ENCODE results near the gene MIS18A. TPM values are rescaled to one million over a fixed set of nuclear protein-coding genes. Genes with fewer than 3 reads are reported as not detected.

The MIS18A gene
- total RNA-seq, 1 experiment from 2014 or later, result 10.9 TPM

- DNase-seq, result no peak
- Mint-ChIP-seq H3K9me3 (ENCODE audit: low read depth, unreplicated experiment) (no peaks in the 10 kb centered on the region), H3K4me1 (ENCODE audit: low read depth, unreplicated experiment) (no peaks in the 10 kb centered on the region), H3K4me3 (ENCODE audit: low read depth, unreplicated experiment) (no peak overlapping the region), H3K27ac (ENCODE audit: unreplicated experiment) (no peak overlapping the region), H3K27me3 (ENCODE audit: unreplicated experiment) (no peaks in the 10 kb centered on the region), H3K36me3 (ENCODE audit: insufficient read depth, unreplicated experiment) (peaks cover 10% of the 10 kb centered on the region)
- BruUV-seq (replicated peaks), result no TSS peak
- intact Hi-C loops (cut with micrococcal nuclease; ENCODE audit: unreplicated experiment), result no loop called here
- TF ChIP-seq CTCF (IDR thresholded peaks at IDR 0.05; ENCODE audit: unreplicated experiment), result no peak
- CTCF ChIA-PET, result interaction anchor here (0.6 to 0.7 kb wide), 2 partner anchors 26 to 644 kb away, joined by 3 to 4 read pairs; partner anchors contain the start of gene MIS18A
Measured at GRCh38 chr21:32304998-32305397, 26.1 kb upstream of the MIS18A start.

DNA sequence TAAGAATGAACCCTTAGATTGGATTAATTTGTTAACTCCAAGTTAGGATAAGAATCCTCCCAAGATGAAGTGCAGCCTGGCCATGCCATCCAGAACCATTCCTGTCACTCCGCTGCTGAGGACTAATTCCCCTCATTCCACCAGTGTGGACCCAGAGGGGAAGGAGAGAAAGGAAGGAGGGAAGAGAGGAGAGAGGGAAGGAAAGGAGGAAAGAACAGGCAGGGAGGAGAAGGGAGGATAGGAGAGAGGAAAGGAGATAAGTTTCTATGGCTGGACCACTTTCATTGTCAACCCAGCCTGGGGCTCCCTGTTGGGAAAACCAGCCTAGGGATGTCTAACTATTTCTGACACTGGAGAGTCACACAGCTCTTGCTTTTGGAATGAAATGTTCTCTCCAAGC, 24.5 kb upstream of the MIS18A start:
- Mint-ChIP-seq H3K36me3 (ENCODE audit: insufficient read depth, unreplicated experiment) (peaks cover 6% of the 10 kb centered on the region), H3K27ac (ENCODE audit: unreplicated experiment) (no peak overlapping the region), H3K4me1 (ENCODE audit: low read depth, unreplicated experiment) (no peaks in the 10 kb centered on the region), H3K9me3 (ENCODE audit: low read depth, unreplicated experiment) (no peaks in the 10 kb centered on the region), H3K27me3 (ENCODE audit: unreplicated experiment) (no peaks in the 10 kb centered on the region), H3K4me3 (ENCODE audit: low read depth, unreplicated experiment) (no peak overlapping the region)
- no TSS peak for BruUV-seq (replicated peaks)
- no peak for DNase-seq
- intact Hi-C loops (cut with micrococcal nuclease; ENCODE audit: unreplicated experiment), result no loop called here
- CTCF ChIA-PET, result interaction anchor here (0.6 kb wide), 1 partner anchor 12 kb away, joined by 3 read pairs; no protein-coding TSS in a partner anchor
- no peak for TF ChIP-seq CTCF (IDR thresholded peaks at IDR 0.05; ENCODE audit: unreplicated experiment)

DNA sequence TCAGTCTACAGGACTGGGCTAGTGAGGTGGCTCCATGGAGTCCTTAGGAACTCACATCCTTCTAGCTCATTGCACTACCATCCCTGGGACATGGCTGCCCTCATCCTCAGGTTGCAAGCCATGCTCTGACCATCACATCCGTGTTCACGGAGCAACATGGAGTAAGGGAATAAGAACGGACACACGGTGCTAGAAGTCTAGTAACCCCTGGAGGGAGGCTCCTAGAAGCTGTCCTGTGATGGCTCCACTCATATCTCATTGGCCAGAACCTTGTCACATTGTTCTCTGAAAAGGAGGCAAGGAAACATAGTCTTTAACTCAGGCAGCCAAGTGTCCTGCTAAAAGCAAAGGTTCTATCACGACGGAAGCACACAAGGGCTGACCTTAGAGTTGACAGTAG, 23.7 kb upstream of the MIS18A start:
- no peak for TF ChIP-seq CTCF (IDR thresholded peaks at IDR 0.05; ENCODE audit: unreplicated experiment)
- CTCF ChIA-PET, result interaction anchor here (0.6 kb wide), 1 partner anchor 13 kb away, joined by 3 read pairs; no protein-coding TSS in a partner anchor
- Mint-ChIP-seq H3K4me1 (ENCODE audit: low read depth, unreplicated experiment) (no peaks in the 10 kb centered on the region), H3K4me3 (ENCODE audit: low read depth, unreplicated experiment) (no peak overlapping the region), H3K27me3 (ENCODE audit: unreplicated experiment) (no peaks in the 10 kb centered on the region), H3K36me3 (ENCODE audit: insufficient read depth, unreplicated experiment) (no peaks in the 10 kb centered on the region), H3K9me3 (ENCODE audit: low read depth, unreplicated experiment) (no peaks in the 10 kb centered on the region), H3K27ac (ENCODE audit: unreplicated experiment) (no peak overlapping the region)
- no peak for DNase-seq
- no TSS peak for BruUV-seq (replicated peaks)
- intact Hi-C loops (cut with micrococcal nuclease; ENCODE audit: unreplicated experiment), result no loop called here

DNA sequence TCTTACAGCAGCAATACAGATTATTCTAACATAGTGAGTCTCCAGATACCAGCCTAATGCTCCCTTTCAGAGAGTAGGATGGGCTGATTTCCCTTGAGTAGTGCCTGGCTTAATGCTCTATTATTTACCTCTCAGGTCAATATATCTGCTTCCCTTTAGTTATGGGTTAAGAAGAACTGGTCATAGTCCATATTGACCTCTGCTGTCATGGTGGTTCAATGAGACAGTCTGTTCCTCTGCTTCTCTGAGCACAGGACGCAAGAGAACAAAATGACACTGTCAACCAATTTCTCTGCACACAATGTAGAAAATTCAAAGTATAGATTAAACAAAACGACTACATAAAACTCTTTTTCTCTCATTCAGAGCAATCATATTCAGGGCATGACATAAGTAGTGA, 22.7 kb upstream of the MIS18A start:
- no peak overlapping the region for H3K27ac Mint-ChIP-seq (ENCODE audit: unreplicated experiment)
- no peak for TF ChIP-seq CTCF (IDR thresholded peaks at IDR 0.05; ENCODE audit: unreplicated experiment)
- H3K9me3 Mint-ChIP-seq (ENCODE audit: low read depth, unreplicated experiment), result no peaks in the 10 kb centered on the region
- no TSS peak for BruUV-seq (replicated peaks)
- CTCF ChIA-PET, result no interaction called here
- DNase-seq, result no peak
- intact Hi-C loops (cut with micrococcal nuclease; ENCODE audit: unreplicated experiment), result no loop called here
- H3K27me3 Mint-ChIP-seq (ENCODE audit: unreplicated experiment), result no peaks in the 10 kb centered on the region
- H3K4me1 Mint-ChIP-seq (ENCODE audit: low read depth, unreplicated experiment), result no peaks in the 10 kb centered on the region
- no peak overlapping the region for H3K4me3 Mint-ChIP-seq (ENCODE audit: low read depth, unreplicated experiment)
- H3K36me3 Mint-ChIP-seq (ENCODE audit: insufficient read depth, unreplicated experiment), result no peaks in the 10 kb centered on the region

All from Calu3 (cell line).